Measurements from ENCODE around the gene ANKRD13C. TPM values are rescaled to one million over a fixed set of nuclear protein-coding genes. Genes with fewer than 3 reads are reported as not detected.

ANKRD13C gene
- total RNA-seq, 6 experiments from 2014 or later, result 16.1 to 19.8 (median 19.1) TPM

- no peak for TF ChIP-seq CTCF (IDR thresholded peaks at IDR 0.05)
- H3K27ac Mint-ChIP-seq, result peak overlapping the region; percentile 42; the same call in 1 of the 2 replicates
- no peak overlapping the region for H3K4me3 Mint-ChIP-seq
- no peaks in the 10 kb centered on the region for H3K9me3 Mint-ChIP-seq
- peaks cover 44% of the 10 kb centered on the region for H3K4me1 Mint-ChIP-seq (ENCODE audit: low read depth)
- DNase-seq, result no peak
- no peaks in the 10 kb centered on the region for H3K27me3 Mint-ChIP-seq (ENCODE audit: insufficient read depth)
- peaks cover 9% of the 10 kb centered on the region; the same call in 1 of the 2 replicates for H3K36me3 Mint-ChIP-seq (ENCODE audit: low read depth)
Observed at GRCh38 chr1:70211541-70211940, 143.0 kb downstream of the ANKRD13C start.

GRCh38 chr1:70210820-70211219 lies 143.7 kb downstream of the ANKRD13C start:
- TF ChIP-seq CTCF (IDR thresholded peaks at IDR 0.05), result no peak
- DNase-seq, result no peak
- peak overlapping the region; percentile 36; the same call in 1 of the 2 replicates for H3K4me3 Mint-ChIP-seq
- H3K9me3 Mint-ChIP-seq, result no peaks in the 10 kb centered on the region
- peak overlapping the region; percentile 21; the same call in 1 of the 2 replicates for H3K27ac Mint-ChIP-seq
- H3K4me1 Mint-ChIP-seq (ENCODE audit: low read depth), result peaks cover 44% of the 10 kb centered on the region
- H3K36me3 Mint-ChIP-seq (ENCODE audit: low read depth), result peaks cover 11% of the 10 kb centered on the region
- no peaks in the 10 kb centered on the region for H3K27me3 Mint-ChIP-seq (ENCODE audit: insufficient read depth)

Other genes with a start within 250 kb of the ANKRD13C start
- gene LRRC40, start 149.1 kb downstream of the ANKRD13C start, total RNA-seq (2021; fragmentation: NEBNext Ultra II Directional; extraction: Animal tissue kit (Norgen Biotek cat#: 25700)), result 10 to 100 TPM; 10.6 to 16.5 (median 14.0) TPM
- gene SRSF11, start 133.3 kb downstream of the ANKRD13C start, total RNA-seq (2021; fragmentation: NEBNext Ultra II Directional; extraction: Animal tissue kit (Norgen Biotek cat#: 25700)), result 100 to 1,000 TPM in 3 of 6 experiments, 10 to 100 TPM in 3; 94.9 to 107 (median 100) TPM
- gene CTH, start 56.5 kb upstream of the ANKRD13C start, total RNA-seq (2021; fragmentation: NEBNext Ultra II Directional; extraction: Animal tissue kit (Norgen Biotek cat#: 25700)), result 1 to 10 TPM; 2.0 to 5.5 (median 3.2) TPM

All from HFFc6 (cell line).